Smooth muscle cell (in vitro differentiated cells): Measurements from ENCODE around the gene UBE2E2. TPM values are rescaled to one million over a fixed set of nuclear protein-coding genes. Genes with fewer than 3 reads are reported as not detected.

Experiments
- DNase-seq: peaks from one replicate; lab custom pipeline; 2025; ENCODE audit not compliant: unreplicated experiment; lab: John Stamatoyannopoulos, UW
- H2AFZ ChIP-seq: fragments of 200-600 bp; sonication (generic); 2 replicates; pipeline ENCODE4 v1.6.0; 2016; ENCODE audit warnings: antibody characterized with exemption, low read depth, mild to moderate bottlenecking
- H3F3A ChIP-seq: fragments of 200-600 bp; sonication (generic); 2 replicates; pipeline ENCODE4 v1.6.0; 2017; ENCODE audit warnings: antibody characterized with exemption, low read depth
- H3K27ac ChIP-seq: fragments of 200-600 bp; sonication (generic); 2 replicates; pipeline ENCODE4 v1.5.1; 2016; ENCODE audit warnings: low read depth, mild to moderate bottlenecking
- H3K27me3 ChIP-seq: fragments of 200-600 bp; sonication (generic); 2 replicates; pipeline ENCODE4 v1.6.1; 2016; ENCODE audit warnings: low read depth, mild to moderate bottlenecking
- H3K36me3 ChIP-seq: fragments of 200-600 bp; sonication (generic); 2 replicates; pipeline ENCODE4 v1.5.1; 2016; ENCODE audit warnings: low read depth
- H3K4me1 ChIP-seq: fragments of 200-600 bp; sonication (generic); 2 replicates; pipeline ENCODE4 v1.5.1; 2016; ENCODE audit warnings: low read depth
- H3K4me2 ChIP-seq: fragments of 200-600 bp; sonication (generic); 2 replicates; pipeline ENCODE4 v1.6.0; 2016; ENCODE audit warnings: mild to moderate bottlenecking
- H3K4me3 ChIP-seq: fragments of 200-600 bp; sonication (generic); 2 replicates; pipeline ENCODE4 v1.5.1; 2016; ENCODE audit warnings: mild to moderate bottlenecking
- H3K79me2 ChIP-seq: fragments of 200-600 bp; sonication (generic); 2 replicates; pipeline ENCODE4 v1.6.0; 2016; ENCODE audit warnings: low read depth, mild to moderate bottlenecking
- H3K9ac ChIP-seq: fragments of 200-600 bp; sonication (generic); 2 replicates; pipeline ENCODE4 v1.6.0; 2016; ENCODE audit warnings: low read depth
- H3K9me3 ChIP-seq: fragments of 200-600 bp; sonication (generic); replicated peaks from 2 replicates; pipeline ENCODE4 v1.5.1; 2016; ENCODE audit warnings: low read depth
- H4K20me1 ChIP-seq: fragments of 200-600 bp; sonication (generic); 2 replicates; pipeline ENCODE4 v1.6.0; 2016; ENCODE audit warnings: low read depth
- WGBS: methylation state at CpG from one replicate; pipeline ENCODE4 v1.1.7; 2016; ENCODE audit warnings: low lambda C conversion rate; 5-methylcytosine and 5-hydroxymethylcytosine counted together
- polyA plus RNA-seq: library from polyadenylated mRNA; unstranded; fragments of >200 nt; fragmentation: Nextera tagmentation; extraction: Ambion mirVana; gene quantifications from 2 replicates; pipeline ENCODE4 v1.2.1, GENCODE V29; 2016
- total RNA-seq: library from RNA; depleted of rRNA; stranded (reverse); fragments of >200 nt; gene quantifications from 2 replicates; pipeline ENCODE4 v1.2.3, GENCODE V29; 2014
- TF ChIP-seq, protein P1 (sequence below): fragments of 200-600 bp; sonication (generic); IDR thresholded peaks from 2 replicates; pipeline ENCODE4 v1.5.1; 2017; ENCODE audit warnings: borderline replicate concordance, mild to moderate bottlenecking, antibody characterized with exemption; ENCODE audit not compliant: insufficient read depth, poor library complexity, severe bottlenecking

UBE2E2 gene
- total and polyA plus RNA-seq, 2 experiments from 2014 or later: 65.9 to 121 TPM

DNA sequence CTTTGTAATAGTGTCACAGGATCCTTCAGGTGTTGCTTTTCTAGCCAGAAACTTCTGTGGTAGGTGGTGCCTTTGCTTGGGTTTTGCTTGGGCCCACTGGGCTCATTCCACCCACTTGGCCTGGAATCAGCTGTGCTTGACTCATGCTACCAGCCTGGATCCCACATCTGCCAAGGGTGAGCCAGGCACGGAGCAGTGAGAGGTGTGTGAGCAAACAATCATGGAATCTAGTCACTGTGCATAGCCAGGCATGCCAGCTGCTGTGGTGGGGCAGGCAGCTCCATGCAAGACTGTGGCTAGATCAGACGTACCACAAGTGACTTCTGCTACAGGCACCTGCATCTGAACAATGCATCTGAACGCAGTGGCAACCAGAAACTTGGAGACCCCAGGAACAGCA is 275.9 kb downstream of the UBE2E2 start:
- H4K20me1 ChIP-seq: peaks cover 74% of the 10 kb centered on the region
- H3K4me2 ChIP-seq: no peak overlapping the region
- H2AFZ ChIP-seq: no peak overlapping the region
- WGBS: 75% methylated on average over 3 of the region's 3 CpGs
- H3F3A ChIP-seq: no peaks in the 10 kb centered on the region
- H3K79me2 ChIP-seq: no peaks in the 10 kb centered on the region
- H3K9me3 ChIP-seq: no peaks in the 10 kb centered on the region
- H3K9ac ChIP-seq: no peak overlapping the region
- H3K4me3 ChIP-seq: no peak overlapping the region
- H3K36me3 ChIP-seq: no peaks in the 10 kb centered on the region
- no peaks in the 10 kb centered on the region for H3K27me3 ChIP-seq
- no peak overlapping the region for H3K27ac ChIP-seq
- H3K4me1 ChIP-seq: peaks cover 19% of the 10 kb centered on the region
- no peak for DNase-seq
- TF ChIP-seq, protein P1, sequence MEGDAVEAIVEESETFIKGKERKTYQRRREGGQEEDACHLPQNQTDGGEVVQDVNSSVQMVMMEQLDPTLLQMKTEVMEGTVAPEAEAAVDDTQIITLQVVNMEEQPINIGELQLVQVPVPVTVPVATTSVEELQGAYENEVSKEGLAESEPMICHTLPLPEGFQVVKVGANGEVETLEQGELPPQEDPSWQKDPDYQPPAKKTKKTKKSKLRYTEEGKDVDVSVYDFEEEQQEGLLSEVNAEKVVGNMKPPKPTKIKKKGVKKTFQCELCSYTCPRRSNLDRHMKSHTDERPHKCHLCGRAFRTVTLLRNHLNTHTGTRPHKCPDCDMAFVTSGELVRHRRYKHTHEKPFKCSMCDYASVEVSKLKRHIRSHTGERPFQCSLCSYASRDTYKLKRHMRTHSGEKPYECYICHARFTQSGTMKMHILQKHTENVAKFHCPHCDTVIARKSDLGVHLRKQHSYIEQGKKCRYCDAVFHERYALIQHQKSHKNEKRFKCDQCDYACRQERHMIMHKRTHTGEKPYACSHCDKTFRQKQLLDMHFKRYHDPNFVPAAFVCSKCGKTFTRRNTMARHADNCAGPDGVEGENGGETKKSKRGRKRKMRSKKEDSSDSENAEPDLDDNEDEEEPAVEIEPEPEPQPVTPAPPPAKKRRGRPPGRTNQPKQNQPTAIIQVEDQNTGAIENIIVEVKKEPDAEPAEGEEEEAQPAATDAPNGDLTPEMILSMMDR: no peak

DNA sequence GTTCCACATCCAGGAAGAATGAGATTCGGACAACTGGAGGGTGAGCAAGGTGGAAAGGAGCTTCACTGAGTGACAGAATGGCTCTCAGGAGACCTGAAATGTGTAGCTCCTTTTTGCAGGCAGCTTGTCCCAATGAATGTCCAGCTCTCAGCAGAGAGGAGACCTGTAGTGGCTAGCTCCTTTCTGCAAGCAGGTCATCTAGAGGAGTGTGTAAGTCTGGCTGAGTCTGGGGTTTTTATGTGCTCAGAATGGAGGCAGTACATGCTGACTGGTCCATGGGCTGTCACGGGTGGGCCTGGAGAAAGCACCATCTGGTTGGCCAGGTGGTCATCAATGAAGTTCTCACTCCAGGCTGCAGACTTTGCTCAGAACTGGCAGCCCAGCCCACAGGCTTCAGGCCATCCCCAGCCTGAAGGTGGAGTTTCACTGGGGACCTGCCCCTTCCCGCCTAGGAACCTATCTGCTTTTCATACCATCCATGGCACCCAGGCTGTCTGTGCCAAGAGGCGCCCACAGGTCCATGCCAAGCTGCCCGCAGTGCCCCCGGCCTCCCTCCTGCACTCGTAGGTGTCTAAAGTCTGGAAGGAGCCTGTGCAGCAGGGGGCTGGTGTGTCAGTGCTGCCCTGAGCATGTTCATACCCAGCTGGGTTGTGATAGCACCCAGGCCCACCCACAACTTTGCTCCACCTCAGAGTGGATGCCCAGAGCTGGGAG is 276.6 kb downstream of the UBE2E2 start:
- TF ChIP-seq, protein P1: no peak
- no peaks in the 10 kb centered on the region for H3K27me3 ChIP-seq
- peaks cover 19% of the 10 kb centered on the region for H3K4me1 ChIP-seq
- no peaks in the 10 kb centered on the region for H3K9me3 ChIP-seq
- H3K4me2 ChIP-seq: no peak overlapping the region
- no peaks in the 10 kb centered on the region for H3K36me3 ChIP-seq
- no peaks in the 10 kb centered on the region for H3K79me2 ChIP-seq
- DNase-seq: no peak
- no peaks in the 10 kb centered on the region for H3F3A ChIP-seq
- peaks cover 73% of the 10 kb centered on the region for H4K20me1 ChIP-seq
- 95% methylated on average over 7 of the region's 7 CpGs for WGBS
- no peak overlapping the region for H3K27ac ChIP-seq
- H3K9ac ChIP-seq: no peak overlapping the region
- no peak overlapping the region for H2AFZ ChIP-seq
- H3K4me3 ChIP-seq: no peak overlapping the region

DNA sequence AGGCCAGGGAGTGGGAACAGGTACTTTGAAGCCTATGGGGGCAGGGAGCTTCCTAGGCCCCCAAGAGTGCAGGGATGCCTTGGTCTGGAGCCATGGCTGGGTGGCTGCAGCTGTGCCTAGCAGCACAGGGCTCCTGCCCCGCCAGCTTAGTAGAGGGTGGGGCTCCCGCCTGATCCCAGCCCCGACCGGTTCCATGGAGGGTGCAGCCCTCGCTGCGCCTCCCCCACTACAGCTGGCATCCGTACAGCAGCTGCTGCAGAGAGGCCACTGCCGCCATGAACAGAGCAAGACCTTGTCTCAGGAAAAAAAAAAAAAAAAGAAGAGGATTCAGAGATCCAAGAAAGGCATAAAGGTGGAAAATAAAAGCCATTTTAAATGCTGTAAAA is 277.2 kb downstream of the UBE2E2 start:
- no peaks in the 10 kb centered on the region for H3K36me3 ChIP-seq
- peaks cover 19% of the 10 kb centered on the region for H3K4me1 ChIP-seq
- H3K27ac ChIP-seq: no peak overlapping the region
- no peaks in the 10 kb centered on the region for H3F3A ChIP-seq
- no peaks in the 10 kb centered on the region for H3K9me3 ChIP-seq
- WGBS: 93% methylated on average over 8 of the region's 8 CpGs
- H2AFZ ChIP-seq: no peak overlapping the region
- H4K20me1 ChIP-seq: peaks cover 71% of the 10 kb centered on the region
- H3K9ac ChIP-seq: no peak overlapping the region
- no peaks in the 10 kb centered on the region for H3K27me3 ChIP-seq
- DNase-seq: no peak
- H3K4me2 ChIP-seq: no peak overlapping the region
- H3K4me3 ChIP-seq: no peak overlapping the region
- TF ChIP-seq, protein P1: no peak
- peaks cover 4% of the 10 kb centered on the region for H3K79me2 ChIP-seq
